T-helper 2 cell treated with Interferon-gamma antibody and Interleukin-4, amounts not matched to agents 5 μg/mL and 100 μg/mL, for 36 hours (primary cell): ENCODE measurements around the gene TOP2B.
A peak's percentile ranks its signal among the peaks of the same experiment; 100 is the strongest.

Experiments used
- DNase-seq: peaks from one replicate; pipeline ENCODE4 v3.0.0; 2021; ENCODE audit warnings: low spot score
- H3K27ac Mint-ChIP-seq: one replicate; pipeline ENCODE4 v1.8.0; 2021; ENCODE audit warnings: mild to moderate bottlenecking, mixed read lengths
- H3K27me3 Mint-ChIP-seq: one replicate; pipeline ENCODE4 v1.8.0; 2021; ENCODE audit warnings: low read depth, mixed read lengths
- H3K36me3 Mint-ChIP-seq: one replicate; pipeline ENCODE4 v1.8.0; 2021; ENCODE audit warnings: low read depth, mixed read lengths
- H3K4me1 Mint-ChIP-seq: one replicate; pipeline ENCODE4 v1.8.0; 2021; ENCODE audit warnings: low read depth, mixed read lengths
- H3K4me3 Mint-ChIP-seq: one replicate; pipeline ENCODE4 v1.8.0; 2022; ENCODE audit warnings: mild to moderate bottlenecking, moderate library complexity, mixed read lengths
- H3K9me3 Mint-ChIP-seq: one replicate; pipeline ENCODE4 v1.8.0; 2021; ENCODE audit warnings: mixed read lengths

Gene TOP2B

GRCh38 chr3:25664812-25665314 lies at the start of gene TOP2B:
TOP2B (minus strand) TSS chr3:25664907; CDS start chr3:25664297, 610 bp downstream.
- H3K36me3 Mint-ChIP-seq = peaks cover 22% of the 10 kb centered on the region
- peak; percentile 95 for DNase-seq
- H3K27ac Mint-ChIP-seq = peak within 1 kb of the TSS; percentile 99
- H3K9me3 Mint-ChIP-seq = no peaks in the 10 kb centered on the region
- peak within 1 kb of the TSS; percentile 98 for H3K4me3 Mint-ChIP-seq
- H3K4me1 Mint-ChIP-seq = peaks cover 37% of the 10 kb centered on the region
- peaks cover 4% of the 10 kb centered on the region for H3K27me3 Mint-ChIP-seq

DNA sequence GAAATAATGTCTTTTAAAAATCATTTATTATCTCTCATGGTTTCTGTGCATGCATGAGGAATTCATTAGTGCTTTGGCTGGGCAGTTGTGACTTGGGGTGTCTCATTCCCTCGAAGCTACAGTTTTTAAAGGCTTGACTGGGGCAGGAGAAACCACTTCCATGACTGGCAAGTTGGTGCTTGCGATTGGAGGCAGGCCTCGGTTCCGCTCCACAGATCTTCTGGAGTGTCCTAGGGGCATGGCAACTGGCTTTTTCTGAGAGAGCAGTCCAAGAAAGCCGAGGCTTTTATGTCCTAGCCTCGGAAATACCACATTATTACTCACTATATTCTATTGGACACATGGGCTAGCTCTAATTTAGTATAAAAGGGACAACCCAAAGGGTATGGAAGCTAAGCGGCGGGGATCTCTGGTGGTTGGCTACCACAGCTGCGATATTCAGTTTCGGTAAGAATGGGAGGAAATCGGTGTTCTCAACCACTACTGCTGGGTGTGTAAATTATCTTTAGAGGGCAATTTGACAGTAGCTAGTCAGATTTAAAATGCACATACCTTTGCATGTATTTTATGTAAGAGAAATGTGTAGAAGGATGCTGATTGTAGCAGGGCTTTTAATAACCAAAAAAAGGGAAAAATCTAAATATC lies 48.8 kb upstream of the TOP2B start:
- no peak overlapping the region for H3K4me3 Mint-ChIP-seq
- no peaks in the 10 kb centered on the region for H3K9me3 Mint-ChIP-seq
- no peak for DNase-seq
- peaks cover 13% of the 10 kb centered on the region for H3K36me3 Mint-ChIP-seq
- H3K27ac Mint-ChIP-seq = no peak overlapping the region
- H3K4me1 Mint-ChIP-seq = no peaks in the 10 kb centered on the region
- peaks cover 11% of the 10 kb centered on the region for H3K27me3 Mint-ChIP-seq

DNA sequence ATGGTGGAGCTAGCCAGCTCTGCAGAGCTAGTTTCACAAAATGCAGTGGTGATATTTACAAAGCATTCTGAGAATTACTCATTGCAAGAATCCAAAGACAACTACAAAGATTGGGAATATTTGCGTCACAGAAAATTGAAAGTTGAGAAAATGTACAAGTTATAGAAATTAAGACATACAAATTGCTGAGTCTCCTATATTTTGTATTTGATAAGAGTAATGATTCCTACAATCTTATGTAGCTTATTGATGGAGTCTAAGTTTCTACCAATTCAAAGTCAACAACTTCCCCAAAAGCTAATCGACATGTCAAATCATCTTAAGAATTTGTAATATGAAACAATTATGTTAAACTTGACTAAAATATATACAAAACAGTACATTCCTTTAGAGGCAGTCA lies 46.4 kb upstream of the TOP2B start:
- H3K4me3 Mint-ChIP-seq = no peak overlapping the region
- H3K27me3 Mint-ChIP-seq = peaks cover 28% of the 10 kb centered on the region
- DNase-seq = no peak
- no peaks in the 10 kb centered on the region for H3K4me1 Mint-ChIP-seq
- H3K27ac Mint-ChIP-seq = no peak overlapping the region
- no peaks in the 10 kb centered on the region for H3K36me3 Mint-ChIP-seq
- no peaks in the 10 kb centered on the region for H3K9me3 Mint-ChIP-seq

DNA sequence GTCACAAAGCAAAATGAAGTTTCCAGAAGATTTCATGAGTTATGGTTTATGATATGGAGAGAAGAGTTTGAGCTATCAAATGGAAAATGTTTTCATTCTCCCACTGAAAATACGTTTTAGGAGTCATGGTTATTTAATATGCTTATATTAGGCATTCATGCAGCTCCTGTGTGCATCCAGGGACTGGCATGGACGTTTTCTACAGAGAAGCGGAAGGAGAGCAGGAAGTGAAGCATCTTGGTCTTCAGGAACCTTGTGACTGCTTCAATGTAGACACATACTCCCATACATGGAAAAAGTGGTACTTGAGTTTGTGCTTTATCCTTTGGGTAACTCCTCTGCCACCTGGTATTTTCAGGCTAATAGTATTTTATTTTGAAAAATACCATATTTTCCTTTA lies 43.3 kb upstream of the TOP2B start:
- H3K9me3 Mint-ChIP-seq = no peaks in the 10 kb centered on the region
- H3K27ac Mint-ChIP-seq = no peak overlapping the region
- peaks cover 40% of the 10 kb centered on the region for H3K27me3 Mint-ChIP-seq
- DNase-seq = no peak
- no peaks in the 10 kb centered on the region for H3K4me1 Mint-ChIP-seq
- no peaks in the 10 kb centered on the region for H3K36me3 Mint-ChIP-seq
- no peak overlapping the region for H3K4me3 Mint-ChIP-seq

- H3K9me3 Mint-ChIP-seq = no peaks in the 10 kb centered on the region
- H3K4me3 Mint-ChIP-seq = no peak overlapping the region
- H3K4me1 Mint-ChIP-seq = no peaks in the 10 kb centered on the region
- H3K27ac Mint-ChIP-seq = no peak overlapping the region
- H3K27me3 Mint-ChIP-seq = peaks cover 40% of the 10 kb centered on the region
- DNase-seq = no peak
- no peaks in the 10 kb centered on the region for H3K36me3 Mint-ChIP-seq
Measured at GRCh38 chr3:25707268-25707926, 42.7 kb upstream of the TOP2B start.

DNA sequence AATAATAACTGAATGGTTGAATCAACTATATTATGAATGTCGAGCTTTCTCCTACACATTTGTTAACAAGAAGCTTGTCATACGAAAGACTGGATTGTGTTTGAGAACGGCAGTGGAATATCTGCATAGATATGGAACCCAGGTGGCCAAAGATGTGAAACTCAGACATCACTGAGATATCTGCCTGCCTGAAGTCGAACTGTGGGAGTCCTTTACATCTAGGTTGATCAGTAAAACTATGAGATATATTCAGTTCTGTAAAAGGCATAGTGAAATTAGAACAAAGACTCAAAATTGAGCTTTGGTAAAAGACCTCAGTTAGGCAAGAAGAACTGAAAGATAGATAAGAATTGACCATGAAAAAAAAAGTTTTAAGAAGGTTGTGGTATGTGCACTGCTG lies 41.5 kb upstream of the TOP2B start:
- Mint-ChIP-seq H3K4me1 (no peaks in the 10 kb centered on the region), H3K27ac (no peak overlapping the region), H3K4me3 (no peak overlapping the region), H3K9me3 (no peaks in the 10 kb centered on the region), H3K36me3 (no peaks in the 10 kb centered on the region), H3K27me3 (peaks cover 40% of the 10 kb centered on the region)
- DNase-seq = no peak

DNA sequence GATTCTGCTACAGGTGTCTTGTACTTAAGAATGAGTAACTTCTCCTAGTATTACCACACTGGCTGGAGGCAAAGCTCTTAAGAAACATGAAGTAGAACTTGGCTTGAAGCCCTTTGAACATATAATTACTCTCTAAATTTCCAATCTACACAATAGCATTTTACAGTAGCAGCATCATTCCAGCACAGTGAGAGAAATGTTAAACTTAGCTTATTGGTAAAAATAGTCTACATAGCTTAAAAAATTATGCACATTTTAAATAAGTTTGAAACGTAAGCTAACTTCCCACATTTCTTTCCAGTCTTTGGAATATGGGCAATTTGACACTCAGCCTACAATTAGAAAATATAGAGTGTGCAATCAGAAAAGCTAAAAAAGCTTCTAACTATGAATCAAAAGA lies 32.8 kb upstream of the TOP2B start:
- H3K4me3 Mint-ChIP-seq = no peak overlapping the region
- H3K36me3 Mint-ChIP-seq = no peaks in the 10 kb centered on the region
- no peaks in the 10 kb centered on the region for H3K4me1 Mint-ChIP-seq
- no peak for DNase-seq
- no peak overlapping the region for H3K27ac Mint-ChIP-seq
- H3K27me3 Mint-ChIP-seq = peaks cover 7% of the 10 kb centered on the region
- no peaks in the 10 kb centered on the region for H3K9me3 Mint-ChIP-seq

GRCh38 chr3:25695731-25696420 lies 31.2 kb upstream of the TOP2B start:
- no peak for DNase-seq
- H3K4me1 Mint-ChIP-seq = no peaks in the 10 kb centered on the region
- no peak overlapping the region for H3K4me3 Mint-ChIP-seq
- H3K36me3 Mint-ChIP-seq = no peaks in the 10 kb centered on the region
- peaks cover 13% of the 10 kb centered on the region for H3K27me3 Mint-ChIP-seq
- H3K9me3 Mint-ChIP-seq = no peaks in the 10 kb centered on the region
- H3K27ac Mint-ChIP-seq = no peak overlapping the region

GRCh38 chr3:25693238-25693637 lies 28.5 kb upstream of the TOP2B start:
- H3K4me1 Mint-ChIP-seq = no peaks in the 10 kb centered on the region
- H3K27me3 Mint-ChIP-seq = peaks cover 18% of the 10 kb centered on the region
- no peaks in the 10 kb centered on the region for H3K36me3 Mint-ChIP-seq
- DNase-seq = no peak
- no peak overlapping the region for H3K4me3 Mint-ChIP-seq
- no peak overlapping the region for H3K27ac Mint-ChIP-seq
- H3K9me3 Mint-ChIP-seq = no peaks in the 10 kb centered on the region

DNA sequence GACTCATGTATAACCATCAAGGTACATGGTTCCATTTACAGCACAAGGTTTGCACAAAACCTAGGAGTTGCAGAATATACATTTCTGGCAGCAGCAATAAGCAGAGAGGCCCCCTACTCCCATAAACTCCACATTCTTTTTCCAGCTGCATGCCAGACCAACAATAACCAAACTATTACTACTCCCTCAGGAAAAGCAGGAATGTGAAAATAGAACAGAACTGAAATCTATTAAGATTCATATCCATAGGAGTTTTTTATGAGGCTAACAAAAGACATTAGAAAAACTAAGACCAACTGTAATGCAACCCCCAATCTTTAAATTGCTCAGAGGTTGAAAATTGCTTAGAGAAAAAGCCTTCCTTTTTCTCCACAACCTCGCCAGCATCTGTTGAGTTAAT lies 27.6 kb upstream of the TOP2B start:
- H3K4me1 Mint-ChIP-seq = no peaks in the 10 kb centered on the region
- peaks cover 22% of the 10 kb centered on the region for H3K27me3 Mint-ChIP-seq
- no peak for DNase-seq
- H3K4me3 Mint-ChIP-seq = no peak overlapping the region
- H3K9me3 Mint-ChIP-seq = no peaks in the 10 kb centered on the region
- H3K36me3 Mint-ChIP-seq = no peaks in the 10 kb centered on the region
- H3K27ac Mint-ChIP-seq = no peak overlapping the region

DNA sequence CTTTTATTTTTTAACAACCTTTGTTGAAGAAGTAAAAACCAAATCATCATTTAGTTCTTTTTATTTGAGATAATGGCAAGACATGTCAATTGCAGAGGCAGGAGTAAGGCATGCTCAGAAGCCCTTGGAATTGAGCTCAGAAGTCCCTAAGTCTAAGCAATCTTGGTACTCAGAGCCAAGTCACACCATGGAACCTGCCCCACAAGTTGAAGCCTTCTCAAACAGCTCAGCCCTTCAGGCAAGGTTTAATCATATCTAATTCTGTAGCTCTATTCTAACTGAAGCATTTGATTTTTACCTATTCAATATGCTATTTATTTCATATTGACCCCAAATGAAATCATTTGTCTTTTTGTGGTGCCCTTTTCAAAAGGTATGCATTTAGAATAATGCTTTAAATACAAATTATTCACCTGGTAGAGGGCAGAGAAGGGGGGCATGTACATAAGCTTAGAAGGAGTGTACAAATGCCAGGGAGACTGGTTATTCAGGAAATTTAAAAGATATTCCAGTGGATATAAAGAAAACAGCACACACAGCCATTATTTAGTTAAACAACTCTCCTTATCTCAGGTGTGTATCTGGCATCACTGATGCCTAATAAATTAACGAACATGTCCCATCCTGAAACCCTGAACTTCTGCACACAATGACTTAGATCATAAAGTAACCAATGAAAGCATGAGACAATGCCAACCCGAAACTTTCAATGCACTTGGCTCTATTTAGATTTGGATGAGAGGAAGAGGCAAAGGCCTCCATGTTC lies 26.2 kb upstream of the TOP2B start:
- DNase-seq = no peak
- Mint-ChIP-seq H3K9me3 (no peaks in the 10 kb centered on the region), H3K36me3 (no peaks in the 10 kb centered on the region), H3K4me1 (no peaks in the 10 kb centered on the region), H3K27me3 (peaks cover 20% of the 10 kb centered on the region), H3K4me3 (no peak overlapping the region), H3K27ac (no peak overlapping the region)

- H3K4me1 Mint-ChIP-seq = no peaks in the 10 kb centered on the region
- no peak overlapping the region for H3K4me3 Mint-ChIP-seq
- H3K27ac Mint-ChIP-seq = no peak overlapping the region
- no peak for DNase-seq
- H3K27me3 Mint-ChIP-seq = peaks cover 19% of the 10 kb centered on the region
- H3K36me3 Mint-ChIP-seq = no peaks in the 10 kb centered on the region
- no peaks in the 10 kb centered on the region for H3K9me3 Mint-ChIP-seq
Measured at GRCh38 chr3:25689226-25689625, 24.5 kb upstream of the TOP2B start.

DNA sequence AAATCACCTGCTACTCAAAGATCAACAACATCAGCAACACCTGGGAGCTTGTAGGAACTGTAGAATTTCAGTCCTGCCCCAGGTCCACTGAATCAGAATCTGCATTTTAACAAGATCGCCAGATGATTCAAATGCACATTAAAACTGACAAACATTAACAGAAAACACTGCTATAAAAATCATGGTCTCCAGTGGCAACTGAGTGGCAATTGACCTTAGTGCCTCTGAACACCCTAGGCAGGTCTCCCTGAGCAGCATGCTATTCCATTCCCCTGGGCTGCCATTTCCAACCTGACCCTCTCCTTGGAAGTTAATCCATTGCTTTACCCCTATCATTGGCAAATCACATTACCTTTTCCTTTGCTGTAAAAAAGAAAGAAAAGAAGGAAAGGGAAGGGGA lies 23.0 kb upstream of the TOP2B start:
- no peak overlapping the region for H3K4me3 Mint-ChIP-seq
- no peaks in the 10 kb centered on the region for H3K36me3 Mint-ChIP-seq
- H3K27ac Mint-ChIP-seq = no peak overlapping the region
- no peaks in the 10 kb centered on the region for H3K4me1 Mint-ChIP-seq
- peaks cover 15% of the 10 kb centered on the region for H3K27me3 Mint-ChIP-seq
- no peak for DNase-seq
- H3K9me3 Mint-ChIP-seq = no peaks in the 10 kb centered on the region

GRCh38 chr3:25686766-25687165 lies 22.1 kb upstream of the TOP2B start:
- Mint-ChIP-seq H3K36me3 (no peaks in the 10 kb centered on the region), H3K27me3 (peaks cover 12% of the 10 kb centered on the region), H3K4me1 (no peaks in the 10 kb centered on the region), H3K4me3 (no peak overlapping the region), H3K27ac (no peak overlapping the region), H3K9me3 (no peaks in the 10 kb centered on the region)
- no peak for DNase-seq
